SK-N-SH (cell line): Measurements from ENCODE around the gene CDK5RAP1. TPM values are rescaled to one million over a fixed set of nuclear protein-coding genes. Genes with fewer than 3 reads are reported as not detected.
"Not testable (repeated sequence)": the region's sequence is repeated elsewhere in the genome, so short reads cannot be mapped to it uniquely, and the experiment has no call there.

Experiments used
- CTCF ChIA-PET: fragments of 300-600, 350-600 bp; formaldehyde crosslinking; extraction: SDS; loops from one replicate; lab custom pipeline; 2021; lab: Yijun Ruan, JAX
- POLR2A ChIA-PET: fragments of 350-600 bp; sonication (Branson Sonifier 250); formaldehyde crosslinking; extraction: SDS; loops from one replicate; lab custom pipeline; 2020; ENCODE audit warnings: antibody characterized with exemption, inconsistent platforms; lab: Yijun Ruan, JAX
- DNase-seq: peaks from one replicate; pipeline ENCODE4 v3.0.0; 2012
- H2AFZ ChIP-seq: fragments of 200-600 bp; sonication (generic); 2 replicates; pipeline ENCODE4 v1.8.1; 2016; ENCODE audit warnings: antibody characterized with exemption, mild to moderate bottlenecking, low read depth
- H3F3A ChIP-seq: fragments of 200-600 bp; sonication (generic); replicated peaks from 2 replicates; pipeline ENCODE3; 2016; ENCODE audit warnings: antibody characterized with exemption, mild to moderate bottlenecking; ENCODE audit not compliant: insufficient read depth
- H3K27ac ChIP-seq, 2 experiments: fragments of 200-500 bp in 1 of 2; fragments of 200-600 bp in 1 of 2; sonication (Bioruptor generic) in 1 of 2; sonication (generic), shearing (Covaris generic) in 1 of 2; 2 replicates each; pipeline versions ENCODE4 v1.5.1 to v1.6.1; 2014 to 2016; ENCODE audit warnings: low read depth in 2 of 2, inconsistent platforms in 1 of 2, low read length in 1 of 2, mild to moderate bottlenecking in 1 of 2, mixed read lengths in 1 of 2
- H3K27me3 ChIP-seq: fragments of 200-600 bp; sonication (generic), shearing (Covaris generic); 2 replicates; pipeline ENCODE4 v1.6.1; 2016; ENCODE audit warnings: mixed run types; ENCODE audit not compliant: insufficient read depth
- H3K36me3 ChIP-seq, 2 experiments: fragments of 200-500 bp in 1 of 2; fragments of 200-600 bp in 1 of 2; sonication (Bioruptor generic) in 1 of 2; sonication (generic) in 1 of 2; replicated peaks in 1 of 2; 2 replicates each; pipeline versions ENCODE3 to v1.5.1; 2014 to 2016; ENCODE audit warnings: low read length in 1 of 2, mild to moderate bottlenecking in 1 of 2; ENCODE audit not compliant: insufficient read depth in 2 of 2, control insufficient read depth in 1 of 2
- H3K4me1 ChIP-seq, 2 experiments: fragments of 200-500 bp in 1 of 2; fragments of 200-600 bp in 1 of 2; sonication (Bioruptor generic) in 1 of 2; sonication (generic), shearing (Covaris generic) in 1 of 2; 2 replicates each; pipeline versions ENCODE4 v1.5.1 to v1.6.1; 2014 to 2016; ENCODE audit warnings: low read depth in 1 of 2, low read length in 1 of 2, mixed run types in 1 of 2; ENCODE audit not compliant: insufficient read depth in 2 of 2, control insufficient read depth in 1 of 2
- H3K4me2 ChIP-seq: fragments of 200-600 bp; sonication (generic), shearing (Covaris generic); 2 replicates; pipeline ENCODE4 v1.6.1; 2017; ENCODE audit warnings: mixed run types
- H3K4me3 ChIP-seq, 2 experiments: fragments of 200-500 bp in 1 of 2; fragments of 200-600 bp in 1 of 2; sonication (Bioruptor generic) in 1 of 2; sonication (generic), shearing (Covaris generic) in 1 of 2; 2 replicates each; pipeline versions ENCODE4 v1.5.1 to v1.8.1; 2014 to 2016; ENCODE audit warnings: low read depth in 2 of 2, inconsistent platforms in 1 of 2, low read length in 1 of 2, mild to moderate bottlenecking in 1 of 2, mixed read lengths in 1 of 2, moderate library complexity in 1 of 2
- H3K79me2 ChIP-seq: fragments of 200-600 bp; sonication (generic); 2 replicates; pipeline ENCODE4 v1.8.1; 2017; ENCODE audit warnings: mild to moderate bottlenecking; ENCODE audit not compliant: insufficient read depth
- H3K9ac ChIP-seq: fragments of 200-600 bp; sonication (generic); 2 replicates; pipeline ENCODE4 v1.6.1; 2017; ENCODE audit warnings: mixed run types
- H3K9me2 ChIP-seq: fragments of 200-600 bp; sonication (generic); 2 replicates; pipeline ENCODE4 v1.6.1; 2017; ENCODE audit warnings: mixed run types
- H3K9me3 ChIP-seq: fragments of 200-600 bp; sonication (generic); 2 replicates; pipeline ENCODE4 v1.6.1; 2017; ENCODE audit warnings: mixed run types, mild to moderate bottlenecking, moderate library complexity
- H4K20me1 ChIP-seq: fragments of 200-600 bp; sonication (generic); 2 replicates; pipeline ENCODE4 v1.6.1; 2017; ENCODE audit warnings: mild to moderate bottlenecking, mixed run types; ENCODE audit not compliant: insufficient read depth
- CHD2 ChIP-seq: fragments of 150-350 bp; IDR thresholded peaks from 2 replicates; pipeline ENCODE4 v1.6.1; 2018; ENCODE audit warnings: low read length; ENCODE audit not compliant: partially characterized antibody
- MEF2A ChIP-seq: IDR thresholded peaks from 2 replicates; pipeline ENCODE4 v1.4.0; 2012; ENCODE audit warnings: low read depth, borderline replicate concordance
- MXI1 ChIP-seq: IDR thresholded peaks from 2 replicates; pipeline ENCODE4 v1.6.1; 2012; ENCODE audit warnings: mild to moderate bottlenecking, low read depth, low read length, improper control_type of control experiment
- TEAD4 ChIP-seq: IDR thresholded peaks from 2 replicates; pipeline ENCODE4 v1.4.0; 2012; ENCODE audit warnings: mild to moderate bottlenecking, borderline replicate concordance; ENCODE audit not compliant: insufficient read depth
- WGBS: methylation state at CpG from one replicate; pipeline ENCODE4 v1.1.6; 2017; ENCODE audit warnings: low lambda C conversion rate; 5-methylcytosine and 5-hydroxymethylcytosine counted together
- polyA plus RNA-seq, 3 experiments: library from polyadenylated mRNA; depleted of rRNA; stranded (reverse); fragments of >200 nt; gene quantifications; 2 replicates each; pipeline ENCODE4 v1.2.3, GENCODE V29; 2012

CDK5RAP1 gene
- polyA plus RNA-seq, 1 of the 3 experiments (the other 2 are of a cell fraction) = 30.5 TPM

GRCh38 chr20:33423875-33424274, 22.6 kb upstream of the CDK5RAP1 start:
- POLR2A ChIA-PET = not testable (repeated sequence)
- H3K27ac ChIP-seq = peak overlapping the region in 1 of 2 experiments; percentile 51; a peak in 1 of 4 replicates

GRCh38 chr20:33423141-33423834, 22.0 kb upstream of the CDK5RAP1 start:
- Histone ChIP-seq H3K36me3 (no peaks in the 10 kb centered on the region), H3K9me2 (no peaks in the 10 kb centered on the region), H3K27me3 (no peaks in the 10 kb centered on the region), H4K20me1 (no peaks in the 10 kb centered on the region), H3K27ac (peak overlapping the region in 1 of 2 experiments; percentile 51; a peak in 1 of 4 replicates), H3F3A (no peaks in the 10 kb centered on the region), H3K9ac (peak overlapping the region; percentile 21; the same call in 1 of the 2 replicates), H3K9me3 (no peaks in the 10 kb centered on the region), H2AFZ (peak overlapping the region; percentile 46; the same call in 1 of the 2 replicates), H3K79me2 (no peaks in the 10 kb centered on the region), H3K4me3 (no peak overlapping the region), H3K4me1 (peaks cover 0 to 5% of the 10 kb centered on the region in 2 experiments; a peak in 1 of 4 replicates), H3K4me2 (no peak overlapping the region)
- TF ChIP-seq CHD2 (no peak), MEF2A (peak; percentile 26; the same call in 1 of the 2 replicates)
- CTCF ChIA-PET = interaction anchor here (0.9 kb wide), 1 partner anchor 34 kb away, joined by 3 read pairs; no protein-coding TSS in a partner anchor
- POLR2A ChIA-PET = no interaction called here
- WGBS = 78% methylated on average over 3 of the region's 7 CpGs
- no peak for DNase-seq

More at GRCh38 chr20:33423875-33424274, 22.6 kb upstream of the CDK5RAP1 start:
- not testable (repeated sequence) for H3F3A ChIP-seq, H3K79me2 ChIP-seq, H3K9me2 ChIP-seq, H3K9me3 ChIP-seq, H3K9ac ChIP-seq, H3K36me3 ChIP-seq, H3K27me3 ChIP-seq, H3K4me2 ChIP-seq, H3K4me1 ChIP-seq, H4K20me1 ChIP-seq, DNase-seq, H3K4me3 ChIP-seq
- WGBS = 93% methylated on average over 11 of the region's 11 CpGs
- H2AFZ ChIP-seq = peak overlapping the region; percentile 46; the same call in 1 of the 2 replicates
- CTCF ChIA-PET = interaction anchor here (0.9 kb wide), 1 partner anchor 34 kb away, joined by 3 read pairs; no protein-coding TSS in a partner anchor

- H3K4me1 ChIP-seq = peaks cover 0 to 5% of the 10 kb centered on the region in 2 experiments; a peak in 1 of 4 replicates
- TF ChIP-seq TEAD4 = no peak
- TF ChIP-seq MXI1 = peak; percentile 34; the same call in 1 of the 2 replicates
- CTCF ChIA-PET = interaction anchor here (1.2 kb wide), 1 partner anchor 248 kb away, joined by 4 read pairs; no protein-coding TSS in a partner anchor
- H4K20me1 ChIP-seq = no peaks in the 10 kb centered on the region
- no peak overlapping the region for H3K4me3 ChIP-seq
- DNase-seq = peak; percentile 39
- WGBS = 49% methylated on average over 7 of the region's 7 CpGs
- no peaks in the 10 kb centered on the region for H3K27me3 ChIP-seq
- no peaks in the 10 kb centered on the region for H3K36me3 ChIP-seq
- peak overlapping the region in 1 of 2 experiments; percentile 7; a peak in 1 of 4 replicates for H3K27ac ChIP-seq
- H3F3A ChIP-seq = no peaks in the 10 kb centered on the region
- no peaks in the 10 kb centered on the region for H3K9me3 ChIP-seq
- no peak overlapping the region for H2AFZ ChIP-seq
- no peaks in the 10 kb centered on the region for H3K9me2 ChIP-seq
- no peak overlapping the region for H3K9ac ChIP-seq
- H3K79me2 ChIP-seq = no peaks in the 10 kb centered on the region
- no peak overlapping the region for H3K4me2 ChIP-seq
- POLR2A ChIA-PET = no interaction called here
Observed at GRCh38 chr20:33419140-33419974, 18.0 kb upstream of the CDK5RAP1 start.
